ENCODE data around the gene TRIO.

TRIO gene

DNA sequence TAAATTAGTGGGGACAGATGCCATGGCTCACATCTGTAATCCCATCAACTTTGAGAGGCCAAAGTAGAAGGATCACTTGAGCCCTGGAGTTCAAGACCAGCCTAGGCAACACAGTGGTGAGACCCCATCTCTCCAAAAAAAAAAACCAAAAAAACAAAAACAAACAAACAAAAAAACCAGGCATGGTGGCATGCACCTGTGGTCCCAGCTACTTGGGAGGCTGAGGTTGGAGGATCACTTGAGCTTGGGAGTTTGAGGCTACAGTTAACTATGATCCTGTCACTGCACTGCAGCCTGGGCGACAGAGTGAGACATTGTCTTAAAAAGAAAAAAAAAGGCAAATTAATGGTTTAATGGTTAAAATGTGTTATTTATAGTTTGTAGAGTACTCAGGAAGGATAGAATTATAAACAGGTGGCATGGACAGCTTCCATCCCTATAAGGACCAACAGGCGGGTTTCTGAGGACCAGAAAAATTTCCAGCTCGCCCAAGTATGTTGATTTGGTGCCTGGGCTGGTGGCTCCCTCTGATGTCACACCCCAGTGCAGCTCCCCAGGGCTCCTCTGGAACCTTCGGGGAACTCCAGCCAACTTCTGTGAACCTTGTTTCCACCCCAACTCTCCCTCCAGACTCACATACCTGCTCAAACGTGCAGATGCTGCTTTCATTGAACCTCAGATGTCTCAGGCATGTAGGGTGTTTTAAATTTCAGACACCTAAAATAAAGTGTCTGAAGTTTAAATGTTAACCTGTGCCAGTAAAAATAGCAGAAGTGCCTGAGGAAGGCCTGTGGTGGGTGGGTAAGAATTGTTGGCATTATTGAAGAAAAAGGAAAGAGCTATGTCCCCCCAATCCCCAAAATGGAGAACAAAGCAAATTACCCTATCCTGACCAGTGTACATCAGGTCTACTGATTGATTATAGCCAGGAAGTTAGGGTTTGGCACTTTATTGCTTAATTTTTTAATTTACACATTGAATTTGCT is 69.0 kb downstream of the TRIO start:
- no peak for DNase-seq

DNA sequence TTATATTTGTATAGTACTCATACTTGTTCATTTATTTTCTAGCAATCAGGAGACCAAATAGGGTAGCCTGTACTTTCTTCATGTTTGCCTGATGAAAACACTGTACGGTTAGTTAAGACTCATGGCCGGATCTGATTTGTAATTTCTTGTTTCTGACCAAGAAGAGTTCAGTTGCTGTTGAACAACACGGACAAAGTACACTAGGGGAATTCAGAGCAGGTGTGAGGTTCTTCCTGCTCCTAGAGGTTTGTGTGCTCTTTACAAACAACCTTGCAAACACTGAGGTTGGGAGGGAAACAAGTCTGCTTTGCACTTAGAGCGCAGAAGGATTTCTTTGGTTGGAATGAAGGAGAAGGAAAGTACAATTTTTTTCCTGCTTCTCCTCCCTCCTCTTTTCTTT is 69.7 kb downstream of the TRIO start:
- DNase-seq = no peak

DNA sequence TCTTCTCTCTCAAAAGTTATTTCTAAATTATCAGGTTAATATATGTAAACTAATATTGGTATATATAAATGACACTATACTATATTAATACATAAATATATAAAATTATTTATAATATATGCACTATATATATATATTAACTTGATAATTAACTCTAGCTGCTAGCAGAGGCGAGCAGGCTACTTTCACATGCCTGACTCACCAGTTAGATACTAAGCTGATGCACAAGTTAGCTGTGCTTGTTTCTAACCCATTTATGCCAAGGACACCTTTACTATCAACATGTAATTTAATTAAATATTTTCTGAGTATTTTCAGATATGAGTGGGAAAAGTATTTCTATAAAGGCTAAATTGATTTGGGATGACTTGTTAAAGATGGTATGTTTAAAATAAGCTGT is 70.1 kb downstream of the TRIO start:
- DNase-seq = no peak

DNA sequence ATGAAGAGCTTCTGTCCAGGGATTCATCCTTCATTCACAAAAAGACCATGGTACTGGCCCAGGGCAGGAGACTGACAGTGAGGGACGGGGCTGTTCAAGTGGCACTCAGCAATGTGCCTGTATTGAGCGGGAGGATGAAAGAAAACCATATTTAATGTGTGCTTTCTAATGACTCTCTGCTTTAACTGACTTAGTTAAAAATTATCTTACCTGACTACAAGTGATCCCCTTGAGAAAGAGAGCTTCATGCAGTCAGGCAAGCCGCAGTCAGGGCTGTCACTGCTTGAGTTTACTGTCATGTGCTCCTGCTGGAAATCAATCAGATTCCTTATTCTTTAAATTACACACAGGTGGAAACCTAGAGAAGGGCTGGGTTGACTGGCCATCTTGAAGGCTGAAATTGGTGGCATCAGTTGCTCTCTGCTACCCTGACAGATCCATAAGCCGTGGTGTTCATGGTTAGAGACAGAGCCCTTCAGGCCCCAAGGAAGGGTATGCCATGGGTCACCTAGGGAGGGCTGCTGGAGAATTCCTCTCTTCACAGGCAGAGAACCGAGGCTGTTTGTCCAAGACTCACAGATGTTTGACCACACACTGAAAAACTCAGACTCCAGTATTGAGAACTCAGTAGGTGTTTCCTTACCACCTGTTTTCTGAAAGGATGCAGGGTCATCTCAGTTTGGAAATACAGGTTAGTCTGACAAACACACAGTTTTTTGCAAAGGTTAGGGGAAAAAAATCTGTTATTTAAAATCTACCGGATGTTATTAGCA is 70.9 kb downstream of the TRIO start:
- DNase-seq = no peak

DNA sequence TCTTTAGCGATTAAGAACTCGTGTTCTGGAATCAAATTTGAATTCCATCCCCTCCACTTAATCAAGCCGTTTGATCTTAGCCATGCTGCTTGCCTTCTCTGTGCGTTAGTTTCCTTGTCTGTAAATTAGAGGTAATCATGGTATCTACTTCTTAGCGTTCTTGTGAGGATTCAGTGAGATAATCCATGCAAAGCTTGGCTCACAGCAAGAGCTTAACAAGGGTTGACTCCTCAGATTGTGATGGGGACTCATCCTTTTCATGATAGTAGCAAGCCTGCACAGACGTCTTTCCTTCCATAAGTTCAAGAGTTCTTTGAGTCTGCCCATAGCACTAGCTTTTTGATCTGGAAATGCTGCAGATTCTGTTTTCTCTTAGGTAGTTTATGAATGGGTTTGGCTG is 72.8 kb downstream of the TRIO start:
- DNase-seq = no peak

DNA sequence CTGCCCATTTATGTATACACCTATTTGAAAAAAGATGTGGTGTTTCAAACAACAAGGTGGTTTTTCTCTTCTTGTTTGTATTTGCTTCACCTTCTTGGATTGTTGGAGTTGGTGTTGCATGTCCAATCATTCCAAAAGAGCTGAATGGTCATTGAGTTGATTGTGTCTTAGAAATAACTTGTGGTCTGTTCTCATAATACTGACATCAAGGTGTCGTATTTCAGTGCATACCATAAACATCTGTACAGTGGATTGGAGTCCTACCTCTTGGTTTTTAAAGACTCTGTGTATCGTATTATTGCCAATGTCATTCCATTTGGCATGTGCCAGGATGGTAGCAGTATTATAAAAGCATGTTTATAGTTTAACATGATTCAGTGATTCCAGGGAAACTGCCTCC is 73.2 kb downstream of the TRIO start:
- DNase-seq = no peak

DNA sequence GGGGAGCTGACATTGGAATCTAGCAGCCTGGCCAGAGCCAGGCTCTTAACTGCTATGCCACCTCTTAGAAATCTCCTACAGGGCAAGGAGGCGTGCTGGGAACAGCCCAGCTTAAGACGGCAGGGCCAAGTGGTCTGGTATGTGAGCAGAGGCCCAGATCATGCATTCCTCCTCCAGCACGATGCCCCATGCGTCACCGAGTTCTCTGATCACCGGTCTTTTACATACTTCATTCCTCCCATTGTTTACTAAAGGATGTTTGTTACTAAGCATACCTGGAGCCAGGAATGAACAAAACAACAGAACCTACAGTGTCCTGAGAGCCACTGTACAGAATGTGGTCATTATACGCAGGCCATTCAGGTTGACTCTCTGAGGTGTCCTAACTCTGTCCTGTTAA is 73.8 kb downstream of the TRIO start:
- DNase-seq = no peak

DNA sequence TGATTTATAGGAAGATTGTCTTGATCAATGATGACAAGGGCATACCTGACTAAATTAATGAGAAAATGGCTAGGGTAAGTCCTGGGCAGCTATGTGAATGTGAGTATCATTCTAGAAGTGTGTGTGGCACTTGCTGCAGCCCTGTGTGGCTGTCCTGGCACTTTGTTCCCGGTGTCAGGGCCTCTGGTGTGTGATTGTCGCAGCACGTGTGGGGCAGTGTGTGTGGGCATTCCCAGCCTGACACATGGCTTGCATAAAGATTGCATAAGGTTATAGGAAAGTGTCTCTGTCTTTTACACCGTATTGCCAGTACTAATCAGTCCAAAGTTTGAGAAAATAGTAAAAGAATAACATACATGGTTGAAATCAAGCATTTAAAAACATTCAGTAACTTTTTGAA is 74.4 kb downstream of the TRIO start:
- DNase-seq = peak; percentile 59

DNA sequence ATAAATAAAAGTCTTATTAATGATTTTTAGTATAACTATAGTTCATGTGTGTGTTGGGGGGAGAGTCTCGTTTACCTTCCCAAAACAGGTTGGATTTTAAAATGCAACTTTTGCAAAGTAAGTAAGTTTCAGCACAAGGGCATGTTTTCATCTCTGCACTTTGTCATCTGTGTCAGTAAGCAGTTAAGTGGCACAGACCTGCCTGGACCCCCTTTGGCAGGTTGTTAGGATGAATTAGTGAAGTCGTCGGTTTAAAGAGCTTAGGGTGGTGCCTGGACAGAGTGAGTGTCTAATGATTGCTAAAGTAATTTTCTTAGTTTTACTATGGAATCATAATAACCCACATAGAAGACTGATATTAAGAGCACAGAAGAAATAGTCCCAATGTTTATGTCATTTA is 74.9 kb downstream of the TRIO start:
- no peak for DNase-seq

DNA sequence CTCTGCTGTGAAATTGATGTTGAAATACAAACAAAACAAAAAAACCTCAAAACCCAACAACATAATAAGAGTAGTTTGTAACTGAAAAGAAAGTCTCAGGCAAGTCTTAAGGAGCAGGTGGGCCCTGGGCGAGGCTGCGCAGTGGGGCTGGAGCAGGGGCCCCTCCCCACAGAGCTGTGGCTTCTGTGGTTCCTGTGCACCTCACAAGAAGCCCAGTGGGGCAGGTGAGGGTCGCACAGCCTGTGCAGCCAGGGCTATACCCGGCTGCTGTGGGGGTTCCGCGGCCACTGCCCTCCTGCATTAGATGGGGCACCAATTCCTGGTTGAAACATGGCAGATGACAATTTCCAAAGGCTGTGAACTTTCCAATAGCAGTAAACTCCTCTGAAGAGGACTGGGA is 75.3 kb downstream of the TRIO start:
- no peak for DNase-seq

DNA sequence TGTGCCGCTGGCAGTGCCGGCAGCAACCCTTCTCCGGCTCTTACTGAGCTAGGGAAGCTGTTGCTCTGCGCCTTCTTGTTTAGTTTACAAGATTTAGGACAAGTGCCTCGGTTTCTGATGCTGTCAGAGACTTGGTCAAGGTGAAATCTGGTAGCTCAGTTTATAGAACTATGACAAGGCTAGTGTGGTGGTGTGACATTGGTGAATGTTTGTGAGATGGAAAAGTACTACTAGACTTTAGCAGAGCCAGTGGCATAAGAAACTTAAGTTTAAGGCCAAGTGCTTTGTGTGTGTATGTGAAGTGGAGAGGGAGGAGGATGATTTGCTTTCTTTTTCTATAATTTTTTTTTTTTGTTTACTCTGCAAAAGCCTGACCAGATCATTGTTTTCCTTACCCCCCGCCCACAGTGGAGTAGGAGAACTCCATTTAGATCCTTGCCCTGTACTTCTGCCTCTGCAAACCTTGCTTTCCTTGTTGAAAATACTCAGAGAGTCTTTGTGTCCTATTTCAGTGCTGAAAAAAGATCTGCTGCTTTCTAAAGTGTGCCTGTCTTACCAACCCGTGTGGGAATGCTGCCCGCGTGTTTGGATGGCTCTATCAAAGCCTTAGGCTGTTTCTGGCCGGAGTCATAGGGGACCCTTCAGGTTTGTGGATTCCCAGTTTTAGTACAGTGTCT is 75.9 kb downstream of the TRIO start:
- no peak for DNase-seq

DNA sequence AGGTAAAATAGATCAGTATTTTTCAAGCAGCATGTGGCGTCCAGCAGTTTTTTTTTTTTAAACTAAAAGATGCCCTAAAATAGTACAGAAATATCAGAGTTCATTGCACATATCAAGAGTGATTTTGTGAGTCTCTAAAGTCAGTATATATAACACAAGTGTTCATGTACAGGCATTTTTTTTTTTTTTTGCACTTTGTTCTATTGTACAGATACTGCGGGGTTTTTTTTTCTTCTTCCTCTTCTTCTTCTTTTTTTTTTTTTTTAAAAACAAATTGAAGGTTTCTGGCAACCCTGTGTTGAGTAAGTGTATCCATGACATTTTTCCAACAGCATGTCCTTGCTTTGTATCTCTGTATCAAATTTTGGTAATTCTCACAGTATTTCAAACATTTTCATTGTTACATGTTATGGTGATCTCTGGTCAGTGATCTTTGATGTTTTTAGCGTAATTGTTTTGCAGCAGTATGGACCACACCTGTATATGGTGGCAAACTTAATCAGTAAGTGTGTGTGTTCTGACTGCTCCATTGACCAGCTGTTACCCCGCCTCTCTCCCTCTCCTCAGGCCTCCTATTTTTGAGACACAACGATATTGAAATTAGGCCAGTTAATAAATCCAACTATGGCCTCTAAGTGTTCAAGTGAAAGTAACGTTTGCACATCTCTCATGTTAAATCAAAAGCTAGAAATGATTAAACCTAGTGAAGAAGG is 76.8 kb downstream of the TRIO start:
- DNase-seq = no peak

DNA sequence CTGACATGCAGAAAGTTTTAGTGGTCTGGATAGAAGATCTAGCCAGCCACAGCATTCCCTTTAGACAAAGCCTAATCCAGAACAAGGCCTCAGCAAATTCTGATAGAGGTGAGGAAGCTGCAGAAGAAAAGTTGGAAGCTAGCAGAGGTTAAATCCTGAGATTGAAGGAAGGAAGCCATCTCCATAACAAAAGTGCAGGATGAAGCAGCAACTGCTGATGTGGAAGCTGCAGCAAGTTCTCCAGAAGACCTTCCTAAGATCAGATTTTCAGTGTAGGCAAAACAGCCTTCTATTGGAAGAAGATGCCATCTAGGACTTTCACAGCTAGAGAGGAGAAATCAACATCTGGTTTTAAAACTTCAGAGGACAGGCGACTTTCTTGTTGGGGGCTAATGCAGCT is 77.5 kb downstream of the TRIO start:
- DNase-seq = no peak

DNA sequence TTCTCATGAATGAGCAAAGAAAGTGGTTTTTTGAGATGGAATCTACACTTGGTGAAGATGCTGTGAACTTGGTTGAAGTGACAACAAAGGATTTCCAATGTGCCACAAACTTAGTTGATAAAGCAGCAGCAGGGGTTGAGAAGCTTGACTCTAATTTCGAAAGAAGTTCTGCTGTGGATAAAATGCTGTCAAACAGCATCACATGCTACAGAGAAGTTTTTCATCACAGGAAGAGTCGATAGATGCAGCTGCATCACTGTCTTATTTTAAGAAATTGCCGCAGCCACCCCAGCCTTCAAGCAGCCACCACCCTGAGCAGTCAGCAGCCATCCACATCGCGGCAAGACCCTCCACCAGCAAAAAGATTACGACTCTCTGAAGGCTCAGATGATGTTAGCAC is 78.6 kb downstream of the TRIO start:
- no peak for DNase-seq

DNA sequence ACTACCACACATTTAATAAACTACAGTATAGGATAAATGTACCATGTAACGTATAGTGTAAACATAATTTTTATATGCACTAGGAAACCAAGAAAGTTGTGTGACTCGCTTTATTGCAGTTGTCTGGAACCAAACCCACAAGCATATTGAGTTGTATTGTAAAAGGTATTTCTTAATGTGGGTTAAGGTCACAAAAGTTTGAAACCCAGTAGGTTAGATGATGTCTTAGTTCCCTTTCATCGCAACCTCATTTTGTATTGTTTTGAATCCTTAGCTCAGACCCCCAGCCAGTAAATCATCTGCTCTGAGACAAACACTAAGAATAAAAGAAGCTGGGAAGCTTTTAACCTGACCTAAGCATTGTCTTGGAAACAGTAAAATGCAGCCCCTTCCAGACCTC is 79.1 kb downstream of the TRIO start:
- no peak for DNase-seq

DNA sequence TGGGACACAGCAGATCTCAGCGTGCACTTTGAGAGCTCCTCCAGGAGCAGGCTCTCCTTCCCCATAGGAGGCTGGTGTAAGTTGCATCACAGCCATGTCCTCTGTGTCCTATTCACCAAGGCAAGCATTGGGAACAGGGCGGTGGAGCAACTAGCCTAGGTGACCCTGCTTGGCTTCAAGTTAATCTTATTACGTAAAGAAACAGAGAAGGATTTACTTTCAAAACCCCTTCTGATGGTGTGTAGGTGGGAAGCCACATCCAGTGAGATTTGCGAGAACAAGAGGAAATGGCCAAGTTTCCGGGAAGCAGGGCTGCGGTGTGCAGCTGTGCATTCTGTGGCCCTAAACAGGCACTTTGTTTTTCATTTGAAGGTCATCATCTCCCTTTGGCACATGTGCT is 80.2 kb downstream of the TRIO start:
- peak; percentile 32 for DNase-seq

DNA sequence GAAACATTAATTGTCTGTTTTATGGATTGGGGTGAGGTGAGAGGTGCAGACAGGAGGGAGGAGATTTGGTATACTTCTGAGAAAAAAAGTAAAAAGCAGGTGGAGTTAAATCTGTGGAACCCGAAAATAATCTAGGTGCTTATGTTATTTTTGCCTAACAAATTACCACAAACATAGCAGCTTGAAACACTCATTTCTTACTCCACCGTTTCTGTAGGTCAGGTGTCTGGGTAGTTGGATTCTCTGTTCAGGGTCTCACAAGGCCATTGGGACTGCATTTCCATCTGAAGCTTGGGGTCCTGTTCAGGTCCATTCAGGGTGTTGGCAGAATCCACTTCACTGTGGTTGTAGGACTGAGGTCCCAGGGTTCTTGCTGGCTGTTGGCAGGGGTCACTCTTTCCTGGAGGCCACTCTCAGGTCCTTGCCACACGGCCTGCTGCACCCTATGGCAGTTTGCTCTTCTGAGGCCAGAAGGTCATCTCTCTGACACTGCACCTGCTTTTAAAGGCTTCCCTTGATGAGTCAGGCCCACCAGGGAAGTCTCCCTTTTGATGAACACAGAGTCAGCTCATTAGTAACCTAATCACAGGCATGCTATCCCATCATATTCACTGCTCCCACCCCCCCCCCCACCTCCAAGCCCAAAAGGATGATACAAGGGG is 82.2 kb downstream of the TRIO start:
- DNase-seq = no peak

DNA sequence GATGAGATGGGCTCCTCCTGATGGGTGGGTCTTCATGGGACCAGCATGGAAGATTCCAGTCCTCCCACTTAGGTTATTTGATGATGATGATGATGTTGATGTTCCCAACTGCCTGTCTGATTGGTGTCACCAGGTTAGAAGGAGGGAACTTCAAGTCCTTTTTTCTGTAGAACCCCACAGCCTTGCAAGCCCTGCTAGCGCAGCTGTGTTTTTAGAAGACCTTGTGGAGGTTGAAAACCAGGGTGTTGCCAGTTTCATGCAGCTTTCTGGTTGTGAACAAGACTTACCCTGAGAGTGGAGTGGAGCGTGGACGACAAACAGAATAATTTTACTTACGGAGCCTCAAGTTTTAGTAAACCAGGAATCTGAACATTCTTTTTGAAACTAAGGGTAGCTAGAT is 83.0 kb downstream of the TRIO start:
- no peak for DNase-seq

DNA sequence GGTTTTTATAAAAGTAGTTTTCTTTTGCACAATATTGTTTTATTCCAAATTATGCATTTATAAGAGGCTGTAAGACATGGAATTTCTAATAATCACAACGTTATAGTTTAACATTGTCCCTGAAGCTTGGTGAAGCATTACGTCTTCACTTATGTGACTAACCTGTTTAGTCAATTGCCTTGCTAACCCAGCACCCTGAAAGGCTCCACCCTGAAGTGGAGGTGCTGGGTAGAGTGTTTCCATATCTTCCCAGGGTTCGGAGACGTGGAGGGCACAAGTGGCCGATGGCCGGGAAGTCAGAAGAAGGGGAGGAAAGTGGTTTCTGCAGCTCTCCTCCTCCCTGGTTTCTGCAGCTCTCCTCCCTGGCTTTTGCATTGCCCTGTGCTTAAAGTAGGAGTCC is 83.4 kb downstream of the TRIO start:
- no peak for DNase-seq

DNA sequence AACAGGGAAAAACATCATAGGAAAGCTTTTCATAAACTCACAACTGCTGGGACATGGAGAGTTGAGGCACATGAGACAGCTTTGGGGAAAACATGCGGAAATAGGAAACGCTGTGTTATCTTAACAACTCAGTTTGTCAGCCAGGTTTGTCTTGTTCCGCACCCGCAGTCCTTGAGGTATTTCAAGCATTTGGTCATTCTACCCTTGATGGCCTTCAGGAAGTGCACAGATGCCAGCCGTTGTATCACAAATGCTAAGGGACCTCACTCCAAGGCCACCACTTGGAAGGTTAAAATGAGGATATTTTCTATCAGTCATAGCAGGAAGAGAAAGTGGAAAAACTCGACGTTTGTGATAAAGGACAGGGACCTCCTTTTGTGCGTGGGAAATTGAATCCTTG is 83.8 kb downstream of the TRIO start:
- no peak for DNase-seq

DNA sequence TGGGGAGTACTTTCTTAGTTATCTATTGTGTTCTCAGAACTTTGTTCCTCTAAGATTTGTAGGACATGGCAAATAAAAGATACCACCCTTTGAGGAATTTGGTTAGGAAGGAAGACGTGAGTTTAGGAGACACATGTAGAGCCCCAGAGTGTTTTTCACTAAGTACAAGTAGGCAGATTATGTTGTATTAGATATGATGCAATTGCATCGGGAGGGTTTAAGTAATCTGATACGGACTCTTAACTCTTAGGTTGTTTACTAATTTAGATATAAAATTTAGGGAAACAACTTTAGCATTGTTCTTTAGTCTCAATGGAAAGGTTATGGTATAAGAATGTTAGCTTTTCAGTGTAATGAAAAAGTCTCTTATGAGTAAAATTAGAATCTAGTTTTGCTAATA is 84.4 kb downstream of the TRIO start:
- DNase-seq = no peak

DNA sequence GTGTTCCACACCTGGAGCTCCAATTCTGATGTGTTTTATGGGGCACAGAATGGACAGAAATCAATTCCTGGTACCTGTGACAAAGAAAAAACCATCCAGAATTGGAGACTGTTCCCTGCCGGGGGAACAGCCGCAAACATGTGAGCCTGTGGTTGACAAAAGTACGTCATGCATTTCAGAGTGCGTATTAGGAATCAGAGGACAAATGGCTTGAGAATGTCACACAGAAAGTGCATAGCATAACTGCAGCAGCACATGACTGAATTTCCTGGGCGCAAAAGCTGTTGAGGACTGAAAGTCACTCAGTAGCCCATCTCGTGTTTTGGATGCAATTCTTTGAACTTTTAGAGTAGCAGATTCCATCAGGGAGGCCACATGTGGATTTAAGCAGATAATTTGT is 85.1 kb downstream of the TRIO start:
- no peak for DNase-seq

DNA sequence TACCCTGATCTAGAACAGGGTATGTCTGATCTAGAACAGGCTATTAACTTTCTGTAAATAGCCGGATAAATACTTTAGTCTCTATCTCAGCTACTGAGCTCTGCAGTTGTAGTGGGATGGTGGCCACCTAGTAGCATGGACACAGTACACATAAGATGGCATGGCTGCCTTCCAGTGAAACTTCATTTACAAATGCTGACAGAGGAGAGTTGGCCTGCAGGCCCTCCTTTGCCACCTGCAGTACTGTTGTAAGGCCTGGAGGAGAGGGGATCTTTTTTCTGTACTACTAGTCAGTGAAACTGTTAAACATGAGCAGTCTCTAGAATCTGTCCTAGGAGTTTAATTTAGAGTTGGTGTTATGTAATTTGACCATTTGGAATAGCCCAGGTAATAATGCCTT is 86.0 kb downstream of the TRIO start:
- no peak for DNase-seq
